H54 (cell line): Measurements from ENCODE around the gene MSH2.
A peak's percentile ranks its signal among the peaks of the same experiment; 100 is the strongest.

Source experiments
- DNase-seq: peaks from one replicate; pipeline ENCODE4 v3.0.0; 2011; ENCODE audit warnings: low spot score, mixed read lengths; ENCODE audit not compliant: insufficient read length
- FAIRE-seq: peaks from 3 replicates; lab custom pipeline; 2011; peaks lifted over from hg19 to GRCh38; lab: Jason Lieb, UNC
- POLR2A ChIP-seq: IDR thresholded peaks from 2 replicates; pipeline ENCODE4 v1.6.1; 2011; ENCODE audit warnings: low read depth, mild to moderate bottlenecking, low read length

Gene MSH2

DNA sequence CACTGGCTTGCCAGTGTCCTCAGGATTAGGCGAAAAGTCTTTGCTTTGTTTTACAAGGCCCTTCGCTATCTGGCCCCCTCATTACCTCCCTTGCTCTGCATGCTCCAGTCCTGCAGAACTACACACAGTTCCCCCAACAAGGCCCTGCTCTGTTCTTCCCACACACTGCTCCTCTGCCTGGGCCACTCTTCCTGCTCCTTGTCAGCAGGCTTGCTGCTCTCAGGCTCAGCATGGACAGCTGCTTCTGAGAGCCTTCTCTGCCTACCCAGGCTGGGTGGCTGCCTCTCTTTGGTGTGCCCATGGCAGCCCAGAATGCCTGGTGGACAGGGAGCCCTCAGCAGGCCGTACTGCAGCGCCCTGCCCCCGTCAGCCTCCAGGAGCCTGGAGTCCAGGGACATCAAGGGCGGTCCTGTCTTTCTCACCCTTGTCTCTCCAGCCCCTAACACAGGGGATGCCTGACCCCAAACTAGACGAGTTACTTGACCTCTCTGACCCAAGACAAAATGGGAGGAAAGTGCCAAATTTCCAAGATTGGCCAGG, 111.1 kb downstream of the MSH2 start:
- no peak for DNase-seq
- TF ChIP-seq POLR2A = no peak
- FAIRE-seq = no peak

DNA sequence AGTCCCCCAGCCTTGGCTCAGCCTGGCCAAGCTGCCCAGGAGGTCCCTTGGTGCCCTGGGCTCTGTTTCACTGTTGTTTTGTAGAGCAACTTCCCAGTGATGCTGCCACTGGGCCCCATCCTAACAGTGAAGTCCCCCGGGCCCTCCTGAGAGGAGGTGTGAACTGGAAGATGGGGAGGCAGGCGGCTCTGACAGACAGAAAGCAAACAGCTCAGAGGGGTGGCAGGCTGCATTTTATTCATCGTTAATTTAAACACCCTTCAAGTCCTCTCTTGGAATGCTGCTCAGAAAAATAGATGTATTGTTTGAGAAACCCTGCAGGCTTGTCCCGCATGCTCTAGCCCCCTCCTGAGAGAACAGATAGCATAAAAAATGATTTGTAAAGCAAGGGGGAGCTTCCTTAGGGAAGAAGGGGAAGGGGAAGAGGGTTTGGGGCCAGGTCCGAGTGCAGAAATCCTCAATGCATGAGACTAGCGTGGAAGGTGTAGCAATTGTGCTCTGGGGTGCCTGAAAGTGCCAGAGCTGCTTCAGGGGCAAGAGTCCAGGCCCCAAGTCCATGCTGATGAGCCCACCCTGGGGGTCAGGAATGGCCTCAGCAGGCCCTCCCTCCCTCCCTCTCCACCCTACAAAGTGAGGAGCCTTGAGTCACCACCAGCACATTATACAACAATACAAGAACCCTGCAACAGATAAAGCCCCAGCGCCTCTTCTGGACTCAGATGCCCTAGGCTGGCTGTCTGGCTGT, 113.6 kb downstream of the MSH2 start:
- no peak for TF ChIP-seq POLR2A
- FAIRE-seq = no peak
- no peak for DNase-seq

DNA sequence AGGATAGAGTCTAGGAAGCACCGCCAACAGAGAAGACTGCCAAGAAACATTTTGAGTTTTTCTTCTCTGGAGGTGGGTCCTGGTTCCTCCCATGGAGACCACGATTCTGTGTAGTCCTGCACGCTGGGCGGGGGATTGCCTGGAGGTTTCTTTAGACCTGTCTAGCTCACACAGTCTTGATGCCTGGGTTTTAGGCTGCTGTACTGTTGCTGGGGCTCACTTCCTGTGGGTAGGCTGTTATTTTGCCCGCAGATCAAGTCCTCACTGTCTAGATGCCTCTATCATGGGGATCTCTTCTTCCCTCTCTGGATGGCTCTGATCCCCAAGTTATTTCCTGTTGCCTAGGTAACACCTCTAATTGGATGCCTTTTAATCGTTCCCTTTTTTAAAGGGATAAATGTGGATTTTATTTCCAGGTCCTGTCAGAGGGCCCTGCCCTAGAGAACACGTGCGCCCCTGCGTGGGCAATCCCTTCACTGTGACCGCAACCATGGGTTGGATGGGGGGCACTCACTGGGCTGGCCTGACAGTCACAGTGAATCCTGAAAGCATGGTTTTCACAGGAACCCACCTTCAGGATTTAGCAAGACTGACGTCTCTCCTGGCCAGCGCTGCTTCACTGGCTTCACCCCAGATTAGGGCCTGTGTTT, 115.7 kb downstream of the MSH2 start:
- DNase-seq (no peak), FAIRE-seq (no peak)
- TF ChIP-seq POLR2A = no peak

DNA sequence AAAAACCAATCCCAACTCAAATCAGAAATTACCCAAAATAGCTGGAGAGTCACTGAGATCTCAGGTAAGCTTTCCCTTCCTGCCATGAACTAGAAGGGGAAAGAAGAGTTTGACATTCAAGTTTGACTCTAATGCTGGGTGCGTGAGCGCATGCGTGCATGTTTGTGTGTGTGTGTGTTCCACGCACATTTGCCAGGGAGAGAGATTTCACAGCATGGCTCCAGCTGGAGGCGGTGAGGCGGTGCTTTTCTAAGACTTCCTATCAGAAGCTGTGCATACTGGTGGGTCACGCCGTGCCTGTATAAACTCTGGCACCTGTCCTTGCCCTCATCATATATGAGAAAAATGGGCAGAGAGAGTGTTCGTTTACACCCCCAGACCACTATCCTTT, 116.2 kb downstream of the MSH2 start:
- DNase-seq (no peak), FAIRE-seq (no peak)
- TF ChIP-seq POLR2A = no peak

DNA sequence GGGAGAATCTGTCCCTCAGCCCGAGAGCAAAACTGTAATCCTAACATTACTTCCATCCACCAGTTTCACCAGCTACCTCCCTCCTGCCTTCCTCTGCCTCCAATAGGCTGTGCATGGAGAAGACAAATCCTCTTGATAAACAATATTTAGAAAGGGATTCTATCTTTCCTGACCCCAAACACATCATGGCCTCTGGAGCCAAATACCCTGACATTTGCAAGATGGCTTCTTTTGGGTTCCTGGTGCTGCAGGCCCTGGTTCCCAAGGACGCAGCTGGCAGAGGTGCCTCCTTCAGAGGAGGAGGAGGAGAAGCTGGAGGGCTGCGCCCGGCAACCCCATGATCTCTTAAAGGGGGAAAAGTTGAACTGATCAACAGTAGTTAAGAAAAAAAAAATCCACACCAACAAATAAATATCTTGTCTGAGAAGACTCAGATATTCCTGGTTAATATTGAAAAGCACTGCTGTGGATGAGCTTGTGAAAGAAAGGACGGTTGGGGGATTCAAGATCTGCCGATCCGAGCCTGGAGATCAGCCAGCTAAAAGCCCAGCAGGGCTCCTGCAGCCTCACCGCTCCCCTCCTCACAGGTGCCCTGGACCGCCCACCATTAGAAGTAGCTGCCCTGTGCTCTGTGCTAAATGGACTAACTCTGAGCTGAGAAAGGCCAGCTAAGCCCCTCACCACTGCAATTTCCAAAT, 116.8 kb downstream of the MSH2 start:
- FAIRE-seq (no peak), DNase-seq (no peak)

DNA sequence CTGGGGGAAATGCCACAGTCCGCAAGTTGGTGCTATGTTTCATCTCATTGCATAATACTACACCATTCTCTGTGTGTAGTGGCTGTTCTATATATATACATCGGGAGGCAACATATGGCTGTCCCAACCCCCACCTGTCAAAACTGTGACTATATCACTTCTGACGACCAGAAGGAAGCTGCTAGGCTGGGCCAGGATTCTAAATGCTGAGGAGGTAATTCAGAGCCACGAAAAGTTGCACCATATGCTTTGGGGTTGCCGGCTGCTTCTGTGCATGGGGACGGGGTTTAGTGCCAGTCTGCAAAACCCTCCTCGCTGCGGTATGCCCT, 117.3 kb downstream of the MSH2 start:
- TF ChIP-seq POLR2A = no peak
- FAIRE-seq (no peak), DNase-seq (no peak)

More for the DNA sequence above, 116.8 kb downstream of the MSH2 start:
- TF ChIP-seq POLR2A = no peak

DNA sequence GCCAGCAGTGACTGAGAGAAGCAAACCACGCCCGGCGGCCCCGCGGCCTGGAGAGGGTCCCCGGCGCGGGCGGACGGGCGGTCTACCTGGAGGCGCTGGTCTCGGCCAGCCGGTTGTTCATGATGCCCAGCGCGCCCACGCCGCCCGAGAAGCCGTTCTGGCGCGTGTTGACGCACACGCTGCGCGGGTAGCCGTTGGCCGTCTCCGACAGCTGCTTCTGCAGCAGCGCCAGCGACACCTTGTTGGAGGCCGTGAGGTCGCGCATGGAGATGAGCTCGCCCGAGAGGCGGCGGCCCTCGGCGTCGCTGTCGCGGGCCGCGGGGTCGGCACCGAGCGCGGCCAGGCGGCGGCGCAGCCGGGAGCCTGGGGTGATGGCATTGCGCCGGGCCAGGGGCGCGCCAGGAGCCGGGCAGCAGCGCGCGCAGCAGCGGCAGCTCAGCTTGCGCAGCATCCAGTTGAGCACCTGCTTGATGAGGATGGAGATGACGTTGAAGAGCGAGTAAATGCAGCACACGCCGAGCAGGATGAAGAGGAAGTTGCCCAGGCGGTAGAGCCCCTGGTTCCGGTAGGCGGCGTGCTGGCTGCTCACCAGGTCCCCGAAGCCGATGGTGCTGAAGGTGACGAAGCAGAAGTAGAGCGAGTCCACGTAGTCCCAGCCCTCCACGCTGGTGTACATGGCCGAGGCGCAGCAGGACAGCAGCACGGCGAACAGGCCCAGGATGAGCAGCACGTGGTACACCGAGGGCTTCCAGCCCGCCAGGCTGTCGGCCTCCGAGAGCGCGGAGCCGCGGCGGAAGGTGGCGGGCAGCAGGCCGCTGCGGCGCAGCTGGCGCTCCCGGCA, 118.1 kb downstream of the MSH2 start:
- TF ChIP-seq POLR2A = 0 out of 2 replicates have a peak, but pooled peaks have one; percentile 15
- DNase-seq = no peak
- FAIRE-seq = no peak

DNA sequence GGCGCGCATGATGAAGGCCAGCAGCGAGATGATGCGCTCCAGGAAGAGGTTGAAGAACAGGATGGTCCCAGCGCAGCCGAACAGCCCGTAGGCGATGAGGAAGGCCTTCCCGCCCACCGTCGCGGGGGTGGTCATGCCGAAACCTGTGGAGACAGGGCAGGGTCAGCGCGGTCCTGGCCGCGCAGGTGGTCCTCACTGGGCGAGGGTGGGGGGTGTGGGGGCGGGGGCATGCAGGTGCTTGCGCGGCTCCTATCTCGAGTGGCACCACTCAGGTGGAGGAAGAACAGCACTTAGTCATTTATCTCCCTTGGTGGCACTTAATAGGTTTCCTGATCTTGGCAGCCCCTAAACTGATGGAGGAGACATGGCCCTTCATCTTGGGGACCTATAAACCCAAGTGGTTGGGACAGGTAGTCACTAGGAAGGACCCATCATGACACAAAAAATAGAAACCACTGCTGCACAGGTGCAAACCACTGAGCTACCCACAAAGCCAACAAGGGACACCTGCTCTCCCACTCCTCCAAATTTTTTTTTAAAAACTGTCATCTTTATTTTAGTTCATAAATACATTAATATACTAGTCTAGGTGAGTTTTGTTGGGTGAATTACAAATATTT, 118.8 kb downstream of the MSH2 start:
- FAIRE-seq (no peak), DNase-seq (no peak)
- TF ChIP-seq POLR2A = no peak

DNA sequence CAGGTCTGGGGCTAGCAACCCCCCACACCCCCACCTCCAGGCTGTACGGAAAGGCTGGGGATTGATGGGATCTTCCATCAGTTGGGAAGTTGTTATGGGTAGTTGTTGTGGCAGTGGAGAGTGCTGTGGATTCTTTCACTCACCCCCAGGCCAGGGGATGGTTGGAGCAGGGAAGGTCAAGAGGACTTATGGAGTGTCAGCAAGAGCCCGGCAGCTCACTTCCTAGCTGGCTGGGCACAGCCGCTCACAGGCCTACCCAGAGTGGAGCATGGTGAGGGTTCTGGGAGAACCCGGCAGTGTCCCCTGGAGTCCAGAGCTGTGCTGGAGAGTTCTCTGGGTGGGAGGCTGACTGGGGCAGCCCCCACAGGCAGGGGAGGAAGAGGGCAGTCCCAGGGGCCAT, 122.2 kb downstream of the MSH2 start:
- FAIRE-seq (no peak), DNase-seq (no peak)
- TF ChIP-seq POLR2A = no peak

DNA sequence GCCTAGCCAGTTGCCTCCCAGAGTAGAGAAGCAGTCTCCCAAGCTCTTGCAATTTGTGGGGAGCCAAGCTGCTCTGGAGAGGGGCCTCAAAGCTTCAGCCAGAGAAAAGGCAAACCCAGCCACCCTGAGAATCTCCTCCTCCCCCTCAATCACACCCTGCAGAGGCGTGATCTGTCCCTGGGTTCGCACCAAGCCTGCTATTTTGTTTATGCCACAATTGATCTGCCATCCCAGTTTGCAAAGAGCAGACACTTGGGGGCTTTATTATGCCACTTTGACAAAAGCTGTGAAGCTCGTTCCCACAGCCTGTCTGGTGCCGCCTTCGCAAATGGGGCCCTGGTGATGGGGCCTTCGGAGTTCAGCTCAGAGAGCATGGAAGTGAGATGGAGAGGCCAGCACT, 125.5 kb downstream of the MSH2 start:
- TF ChIP-seq POLR2A = no peak
- FAIRE-seq (no peak), DNase-seq (no peak)

DNA sequence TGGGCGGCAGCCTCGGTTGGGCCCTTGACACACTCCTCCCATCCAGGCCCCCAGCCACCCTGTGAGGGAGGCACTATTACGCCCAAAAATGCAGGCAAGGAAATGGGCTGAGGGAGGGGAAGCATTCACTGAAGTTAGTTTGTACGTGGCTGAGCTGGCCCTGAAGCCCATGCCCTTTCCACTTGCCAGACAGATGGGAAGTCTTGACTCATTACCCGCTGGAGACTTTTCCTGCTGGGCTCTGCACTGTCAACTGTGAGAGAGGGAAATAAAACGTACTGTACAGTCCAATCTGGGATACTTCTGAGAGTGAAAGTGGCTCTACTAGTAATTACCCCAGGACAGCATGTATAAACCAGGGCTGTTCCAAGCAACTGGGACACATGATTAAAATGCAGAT, 125.9 kb downstream of the MSH2 start:
- FAIRE-seq (no peak), DNase-seq (peak; percentile 71)

DNA sequence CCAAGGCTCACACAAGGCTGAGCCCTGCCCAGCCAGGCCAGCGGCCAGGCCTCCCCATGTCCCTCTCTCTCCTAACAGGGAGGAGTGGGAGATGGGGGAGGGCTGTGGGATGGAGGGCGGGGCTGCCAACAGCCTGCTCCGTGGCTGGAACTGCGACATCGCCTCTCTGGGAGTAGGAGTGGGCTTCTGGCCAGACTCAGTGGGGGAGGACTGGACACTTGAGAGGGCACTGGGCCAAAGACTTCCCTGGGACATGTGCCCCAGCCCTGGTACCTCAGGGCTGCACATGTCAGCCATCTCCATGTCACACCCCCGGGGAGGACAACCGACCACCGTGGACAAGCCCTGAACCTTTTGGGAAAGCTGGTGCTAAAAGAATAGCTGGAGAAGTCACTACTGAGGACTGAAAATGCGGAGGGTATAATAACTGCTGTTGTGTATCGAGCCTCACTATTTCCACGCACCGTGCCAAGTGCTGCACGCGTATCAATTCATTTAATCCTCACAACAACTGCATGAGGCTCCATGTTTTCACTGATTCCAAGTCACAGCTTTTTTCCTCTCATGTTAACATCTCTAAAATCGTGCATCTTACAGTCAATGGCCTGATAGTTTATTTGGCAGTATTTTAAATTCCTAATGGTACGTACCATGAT, 127.3 kb downstream of the MSH2 start:
- no peak for DNase-seq
- FAIRE-seq = no peak
- no peak for TF ChIP-seq POLR2A

More for the DNA sequence above, 125.9 kb downstream of the MSH2 start:
- TF ChIP-seq POLR2A = no peak
